GM23338 (cell line): ENCODE measurements around the gene POLR2H.

Source experiments
- CTCF ChIP-seq, 2 experiments: fragments of 200-600 bp in 1 of 2; sonication (generic) in 1 of 2; conservative IDR thresholded peaks; 2 replicates each; pipeline versions ENCODE4 v1.5.1 to v1.6.1; 2016 to 2017; ENCODE audit warnings: antibody characterized with exemption in 2 of 2, low read depth in 2 of 2, mild to moderate bottlenecking in 2 of 2, moderate library complexity in 1 of 2
- EZH2 ChIP-seq: fragments of 200-600 bp; sonication (generic); IDR thresholded peaks from one replicate; pipeline ENCODE4 v1.8.0; 2017; ENCODE audit warnings: antibody characterized with exemption, mild to moderate bottlenecking, low read depth; ENCODE audit not compliant: unreplicated experiment
- EZH2phosphoT487 ChIP-seq: fragments of 200-600 bp; sonication (generic); IDR thresholded peaks from one replicate; pipeline ENCODE4 v1.8.1; 2018; ENCODE audit warnings: antibody characterized with exemption; ENCODE audit not compliant: unreplicated experiment
- REST ChIP-seq: IDR thresholded peaks from one replicate; pipeline ENCODE4 v1.6.1; 2018; ENCODE audit warnings: antibody characterized with exemption; ENCODE audit not compliant: unreplicated experiment

DNA sequence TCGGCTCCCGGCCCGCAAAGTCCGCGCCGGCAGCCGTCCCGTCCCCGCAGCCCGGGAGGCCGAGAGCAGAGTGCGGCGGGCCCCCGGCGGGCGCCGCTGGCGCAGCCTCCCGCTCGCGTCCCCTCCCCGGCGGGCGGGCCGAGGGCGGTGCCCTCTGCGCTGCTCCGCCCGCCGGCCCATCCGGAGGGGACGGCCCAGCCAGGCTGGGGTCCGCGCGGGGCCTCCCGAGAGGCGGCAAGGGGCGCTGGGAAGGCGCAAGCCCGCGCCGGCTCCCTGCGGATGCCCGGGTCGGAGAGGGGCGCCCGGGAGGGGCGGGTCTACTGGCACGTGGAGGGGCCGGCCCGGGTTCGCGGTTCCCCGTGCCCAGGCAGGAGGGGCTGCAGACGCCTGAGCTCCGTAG lies at the start of gene POLR2H, which contains the start of gene CLCN2:
- TF ChIP-seq REST: no peak
- TF ChIP-seq CTCF (conservative IDR thresholded peaks at IDR 0.05; ENCODE audit: low read depth in 2 of 2): no peak
- TF ChIP-seq EZH2phosphoT487: no peak
- TF ChIP-seq EZH2: no peak
